T-cell (primary cell): ENCODE results near the gene LIPE. TPM values are rescaled to one million over a fixed set of nuclear protein-coding genes. Genes with fewer than 3 reads are reported as not detected.

ENCODE experiments used
- ATAC-seq, 4 experiments: fragments of 200-7000 bp in 3 of 4; fragments of 150-1000 bp in 1 of 4; cut with Tn5 transposase; replicated peaks in 1 of 4; 1 replicate in 3 of 4; 2 replicates in 1 of 4; pipeline ENCODE4 v1.10.0; 2021; ENCODE audit warnings: moderate library complexity in 3 of 4, mild to moderate bottlenecking in 2 of 4, moderate number of reproducible peaks in 1 of 4
- CTCF ChIA-PET, 2 donors: fragments of 300-600 bp; sonication (Branson Sonifier 250); formaldehyde crosslinking; loops; one replicate each; lab custom pipeline; 2022; ENCODE audit warnings: antibody characterized with exemption in 2 of 2; lab: Charles Lee
- POLR2A ChIA-PET, 2 donors: fragments of 300-600 bp; sonication (Branson Sonifier 250); formaldehyde crosslinking; loops; one replicate each; lab custom pipeline; 2022; ENCODE audit warnings: antibody characterized with exemption in 2 of 2; lab: Charles Lee
- DNase-seq, 35 experiments: peaks; one replicate each; pipeline versions ENCODE4 v3.0.0 to v3.0.0-alpha.2; 2013 to 2023
- H3K27ac ChIP-seq: one replicate; pipeline ENCODE4 v1.5.1; 2013; ENCODE audit warnings: low read length
- H3K27me3 ChIP-seq, 2 experiments: replicated peaks in 1 of 2; 1 replicate in 1 of 2; 2 replicates in 1 of 2; pipeline versions ENCODE4 v1.6.1 to v1.7.0; 2013; ENCODE audit warnings: low read length in 1 of 2, mixed read lengths in 1 of 2; ENCODE audit not compliant: control insufficient read depth in 2 of 2, insufficient read depth in 2 of 2; ENCODE audit errors: extremely low read depth in 1 of 2
- H3K36me3 ChIP-seq, 2 donors: 1 replicate in 1 of 2; 2 replicates in 1 of 2; pipeline versions ENCODE4 v1.6.1 to v1.7.0; 2013; ENCODE audit warnings: low read length in 1 of 2; ENCODE audit not compliant: control insufficient read depth in 2 of 2, insufficient read depth in 1 of 2; ENCODE audit errors: extremely low read depth in 1 of 2
- H3K4me1 ChIP-seq, 2 experiments: 1 replicate in 1 of 2; 2 replicates in 1 of 2; pipeline versions ENCODE4 v1.6.1 to v1.7.0; 2013; ENCODE audit warnings: low read length in 2 of 2, mixed read lengths in 1 of 2; ENCODE audit not compliant: insufficient read depth in 2 of 2, control insufficient read depth in 1 of 2; ENCODE audit errors: extremely low read depth in 1 of 2
- H3K4me3 ChIP-seq, 2 donors: 1 replicate in 1 of 2; 2 replicates in 1 of 2; pipeline versions ENCODE4 v1.5.1 to v1.7.0; 2013; ENCODE audit warnings: mild to moderate bottlenecking in 2 of 2, low read length in 1 of 2, moderate library complexity in 1 of 2; ENCODE audit not compliant: control insufficient read depth in 1 of 2; ENCODE audit errors: extremely low read depth in 1 of 2
- H3K9me3 ChIP-seq: 2 replicates; pipeline ENCODE4 v1.7.0; 2013
- H3K27ac Mint-ChIP-seq, 2 donors: one replicate each; pipeline ENCODE4 v1.8.0; 2020 to 2021; ENCODE audit warnings: mild to moderate bottlenecking in 2 of 2, mixed read lengths in 2 of 2
- H3K27me3 Mint-ChIP-seq, 2 donors: one replicate each; pipeline ENCODE4 v1.8.0; 2021 to 2022; ENCODE audit warnings: mixed read lengths in 2 of 2
- H3K36me3 Mint-ChIP-seq: one replicate; pipeline ENCODE4 v1.8.0; 2021; ENCODE audit warnings: mixed read lengths
- H3K4me1 Mint-ChIP-seq, 3 donors: one replicate each; pipeline ENCODE4 v1.8.0; 2020 to 2022; ENCODE audit warnings: mixed read lengths in 3 of 3, mild to moderate bottlenecking in 1 of 3
- H3K4me3 Mint-ChIP-seq, 3 donors: one replicate each; pipeline ENCODE4 v1.8.0; 2020 to 2022; ENCODE audit warnings: mild to moderate bottlenecking in 3 of 3, mixed read lengths in 3 of 3, moderate library complexity in 3 of 3
- H3K9me3 Mint-ChIP-seq, 3 donors: one replicate each; pipeline ENCODE4 v1.8.0; 2020 to 2022; ENCODE audit warnings: mixed read lengths in 3 of 3
- WGBS: methylation state at CpG from one replicate; pipeline ENCODE4 v1.1.5; 2013; ENCODE audit warnings: missing lambda C conversion rate; ENCODE audit not compliant: insufficient coverage; 5-methylcytosine and 5-hydroxymethylcytosine counted together
- total RNA-seq, 35 experiments: library from RNA in 6 of 35; stranded (reverse) in 6 of 35; fragments of 120-200 nt in 1 of 35; gene quantifications; one replicate each; pipeline versions ENCODE4 v1.2.1 to v1.2.4 and lab custom pipeline; 2013 to 2026

Gene LIPE
- total RNA-seq, 5 donors from 2014 or later (not counting 1 experiment from before 2014, with no cell fraction given), result 16.2 to 44.4 (median 34.8) TPM

GRCh38 chr19:42440357-42441048 is 13.3 kb upstream of the LIPE start:
- 13% methylated on average over 5 of the region's 16 CpGs for WGBS
- peaks cover 20 to 27% of the 10 kb centered on the region in 2 experiments for H3K4me1 ChIP-seq
- Mint-ChIP-seq H3K4me1 (peaks cover 30 to 46% (median 33%) of the 10 kb centered on the region in 3 donors), H3K27me3 (no peaks in the 10 kb centered on the region), H3K36me3 (no peaks in the 10 kb centered on the region), H3K4me3 (peak overlapping the region in 2 of 3 donors; percentile 35 to 36), H3K9me3 (no peaks in the 10 kb centered on the region), H3K27ac (peak overlapping the region; percentile 63 to 66)
- ChIA-PET CTCF (interaction anchor here (0.6 to 3.0 kb wide), 14 partner anchors 9 to 1966 kb away, joined by 3 to 38 read pairs (median 4); no protein-coding TSS in a partner anchor), POLR2A (no interaction called here)
- H3K9me3 ChIP-seq, result no peaks in the 10 kb centered on the region
- DNase-seq (peak; percentile 36 to 89 (median 75)), ATAC-seq (peak; percentile 57 to 71 (median 65))
- H3K36me3 ChIP-seq, result no peaks in the 10 kb centered on the region
- H3K27me3 ChIP-seq, result no peaks in the 10 kb centered on the region
- H3K4me3 ChIP-seq, result no peak overlapping the region
- H3K27ac ChIP-seq, result no peak overlapping the region

GRCh38 chr19:42436006-42436405 is 8.8 kb upstream of the LIPE start:
- H3K27me3 ChIP-seq, result no peaks in the 10 kb centered on the region
- no peaks in the 10 kb centered on the region for H3K27me3 Mint-ChIP-seq
- no peaks in the 10 kb centered on the region for H3K36me3 Mint-ChIP-seq
- no peak overlapping the region for H3K4me3 Mint-ChIP-seq
- no peaks in the 10 kb centered on the region for H3K9me3 Mint-ChIP-seq
- H3K4me1 ChIP-seq, result peaks cover 5 to 12% of the 10 kb centered on the region in 2 experiments
- no peak overlapping the region for H3K27ac Mint-ChIP-seq
- H3K27ac ChIP-seq, result no peak overlapping the region
- POLR2A ChIA-PET, result no interaction called here
- no peaks in the 10 kb centered on the region for H3K9me3 ChIP-seq
- DNase-seq, result no peak
- 40% methylated on average over 1 of the region's 3 CpGs for WGBS
- H3K4me3 ChIP-seq, result no peak overlapping the region
- H3K36me3 ChIP-seq, result no peaks in the 10 kb centered on the region
- H3K4me1 Mint-ChIP-seq, result peaks cover 18 to 24% (median 23%) of the 10 kb centered on the region in 3 donors
- CTCF ChIA-PET, result interaction anchor here (0.6 to 0.7 kb wide), 2 partner anchors 17 to 32 kb away, joined by 3 to 4 read pairs; no protein-coding TSS in a partner anchor
- no peak for ATAC-seq

GRCh38 chr19:42435316-42435715 is 8.1 kb upstream of the LIPE start:
- no peaks in the 10 kb centered on the region for H3K27me3 ChIP-seq
- H3K36me3 Mint-ChIP-seq, result no peaks in the 10 kb centered on the region

GRCh38 chr19:42433503-42434260 is 6.5 kb upstream of the LIPE start:
- no peaks in the 10 kb centered on the region for H3K27me3 Mint-ChIP-seq
- Histone ChIP-seq H3K9me3 (no peaks in the 10 kb centered on the region), H3K4me1 (peaks cover 0 to 3% of the 10 kb centered on the region in 2 experiments), H3K4me3 (no peak overlapping the region), H3K27me3 (no peaks in the 10 kb centered on the region), H3K36me3 (no peaks in the 10 kb centered on the region), H3K27ac (no peak overlapping the region)
- H3K4me3 Mint-ChIP-seq, result no peak overlapping the region
- ATAC-seq (peak; percentile 63 to 75 (median 71)), DNase-seq (peak in 34 of 35 experiments; percentile 27 to 76 (median 53))
- H3K9me3 Mint-ChIP-seq, result no peaks in the 10 kb centered on the region
- H3K36me3 Mint-ChIP-seq, result no peaks in the 10 kb centered on the region
- CTCF ChIA-PET, result interaction anchor here (0.7 to 1.2 kb wide), 4 partner anchors 10 to 16 kb away, joined by 3 to 6 read pairs (median 4); no protein-coding TSS in a partner anchor
- peaks cover 4 to 8% (median 7%) of the 10 kb centered on the region in 3 donors for H3K4me1 Mint-ChIP-seq
- H3K27ac Mint-ChIP-seq, result no peak overlapping the region
- 52% methylated on average over 6 of the region's 9 CpGs for WGBS
- POLR2A ChIA-PET, result no interaction called here

More at GRCh38 chr19:42435316-42435715, 8.1 kb upstream of the LIPE start:
- CTCF ChIA-PET, result interaction anchor here in 1 of 2 donors (0.7 kb wide), 1 partner anchor 31 kb away, joined by 4 read pairs; no protein-coding TSS in a partner anchor
- Histone ChIP-seq H3K4me1 (peaks cover 0 to 6% of the 10 kb centered on the region in 2 experiments), H3K27ac (no peak overlapping the region), H3K4me3 (no peak overlapping the region), H3K36me3 (no peaks in the 10 kb centered on the region), H3K9me3 (no peaks in the 10 kb centered on the region)
- H3K27me3 Mint-ChIP-seq, result no peaks in the 10 kb centered on the region
- DNase-seq (no peak), ATAC-seq (no peak)
- no peaks in the 10 kb centered on the region for H3K9me3 Mint-ChIP-seq
- POLR2A ChIA-PET, result no interaction called here
- H3K4me1 Mint-ChIP-seq, result peaks cover 11 to 17% (median 16%) of the 10 kb centered on the region in 3 donors
- H3K4me3 Mint-ChIP-seq, result no peak overlapping the region
- no CpG with 5 or more reads among the region's 6 CpGs for WGBS
- H3K27ac Mint-ChIP-seq, result no peak overlapping the region

DNA sequence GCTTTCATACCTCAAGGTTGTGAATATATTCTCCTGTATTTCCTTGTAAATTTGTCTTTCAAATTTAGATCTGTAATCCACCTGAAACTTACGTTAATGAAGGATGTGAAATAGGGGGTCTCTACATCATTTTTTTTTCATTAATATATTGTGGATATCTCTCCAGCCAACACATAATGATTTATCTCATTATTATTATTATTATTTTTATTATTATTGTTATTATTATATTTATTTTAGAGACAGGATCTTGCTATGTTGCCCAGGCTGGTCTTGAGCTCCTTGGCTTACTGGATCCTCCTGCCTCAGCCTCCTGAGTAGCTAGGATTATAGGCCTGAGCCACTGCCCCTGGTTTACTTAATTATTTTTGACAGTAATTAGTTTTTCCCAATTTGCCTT is 4.3 kb upstream of the LIPE start:
- Histone ChIP-seq H3K4me1 (peaks cover 0 to 3% of the 10 kb centered on the region in 2 experiments), H3K27ac (no peak overlapping the region), H3K9me3 (no peaks in the 10 kb centered on the region), H3K4me3 (no peak overlapping the region), H3K36me3 (no peaks in the 10 kb centered on the region), H3K27me3 (no peaks in the 10 kb centered on the region)
- no peak for ATAC-seq
- Mint-ChIP-seq H3K36me3 (no peaks in the 10 kb centered on the region), H3K27me3 (no peaks in the 10 kb centered on the region), H3K9me3 (no peaks in the 10 kb centered on the region), H3K27ac (no peak overlapping the region), H3K4me1 (peaks cover 0 to 4% (median 0%) of the 10 kb centered on the region in 3 donors), H3K4me3 (no peak overlapping the region)
- no peak for DNase-seq
- WGBS, result no CpG with 5 or more reads among the region's 1 CpG
- CTCF ChIA-PET, result interaction anchor here in 1 of 2 donors (1.7 kb wide), 1 partner anchor 9 kb away, joined by 6 read pairs; no protein-coding TSS in a partner anchor
- POLR2A ChIA-PET, result no interaction called here

GRCh38 chr19:42428676-42429075 is 1.5 kb upstream of the LIPE start:
- Histone ChIP-seq H3K36me3 (no peaks in the 10 kb centered on the region), H3K4me3 (no peak overlapping the region), H3K9me3 (no peaks in the 10 kb centered on the region), H3K4me1 (peaks cover 0 to 17% of the 10 kb centered on the region in 2 experiments), H3K27ac (no peak overlapping the region), H3K27me3 (no peaks in the 10 kb centered on the region)
- Mint-ChIP-seq H3K27ac (no peak overlapping the region), H3K36me3 (no peaks in the 10 kb centered on the region), H3K4me3 (no peak overlapping the region), H3K9me3 (no peaks in the 10 kb centered on the region), H3K27me3 (no peaks in the 10 kb centered on the region), H3K4me1 (peaks cover 4 to 9% (median 8%) of the 10 kb centered on the region in 3 donors)
- ChIA-PET CTCF (no interaction called here), POLR2A (no interaction called here)
- DNase-seq, result no peak
- no peak for ATAC-seq
- 89% methylated on average over 2 of the region's 3 CpGs for WGBS
